HPDE6-E6E7 (cell line): ENCODE results near the gene LPP.

Experiments
- DNase-seq: peaks from one replicate; pipeline ENCODE4 v3.0.0; 2011; ENCODE audit warnings: missing footprints; ENCODE audit errors: extremely low spot score

The LPP gene

GRCh38 chr3:188330138-188330537 lies 176.2 kb downstream of the LPP start:
- DNase-seq = no peak

- no peak for DNase-seq
These were observed 177.2 kb downstream of the LPP start for GRCh38 chr3:188331166-188331565.

GRCh38 chr3:188332085-188332484 lies 178.1 kb downstream of the LPP start:
- DNase-seq = no peak

GRCh38 chr3:188335656-188336055 lies 181.7 kb downstream of the LPP start:
- no peak for DNase-seq

GRCh38 chr3:188336178-188336577 lies 182.2 kb downstream of the LPP start:
- DNase-seq = no peak

- no peak for DNase-seq
These were observed 183.3 kb downstream of the LPP start for GRCh38 chr3:188337232-188337631.

- DNase-seq = no peak
These were observed 184.1 kb downstream of the LPP start for GRCh38 chr3:188338086-188338485.

- DNase-seq = no peak
These were observed 185.7 kb downstream of the LPP start for GRCh38 chr3:188339410-188340295.

- no peak for DNase-seq
These were observed 187.5 kb downstream of the LPP start for GRCh38 chr3:188341501-188341900.

- DNase-seq = no peak
These were observed 189.2 kb downstream of the LPP start for GRCh38 chr3:188342991-188343732.

- DNase-seq = no peak
These were observed 189.9 kb downstream of the LPP start for GRCh38 chr3:188343894-188344293.

GRCh38 chr3:188345223-188345622 lies 191.3 kb downstream of the LPP start:
- no peak for DNase-seq

GRCh38 chr3:188348435-188349244 lies 194.7 kb downstream of the LPP start:
- DNase-seq = peak; percentile 79

- no peak for DNase-seq
These were observed 195.5 kb downstream of the LPP start for GRCh38 chr3:188349351-188349901.

GRCh38 chr3:188349933-188350332 lies 196.0 kb downstream of the LPP start:
- no peak for DNase-seq

- no peak for DNase-seq
These were observed 197.0 kb downstream of the LPP start for GRCh38 chr3:188350961-188351360.

GRCh38 chr3:188351648-188352047 lies 197.7 kb downstream of the LPP start:
- no peak for DNase-seq

- no peak for DNase-seq
These were observed 198.4 kb downstream of the LPP start for GRCh38 chr3:188352196-188352927.

GRCh38 chr3:188353426-188353825 lies 199.5 kb downstream of the LPP start:
- DNase-seq = no peak

- DNase-seq = no peak
These were observed 205.0 kb downstream of the LPP start for GRCh38 chr3:188358787-188359493.
